ENCODE results near the gene UBN1. TPM values are rescaled to one million over a fixed set of nuclear protein-coding genes. Genes with fewer than 3 reads are reported as not detected.
"Not testable (repeated sequence)": the region's sequence is repeated elsewhere in the genome, so short reads cannot be mapped to it uniquely, and the experiment has no call there.

UBN1 gene
- total RNA-seq, 1 donor from 2014 or later = 41.9 TPM

GRCh38 chr16:4925293-4925607 lies 78.0 kb downstream of the UBN1 start:
- peak overlapping the region; percentile 76 for H3K27ac Mint-ChIP-seq
- no peak overlapping the region for H3K4me3 Mint-ChIP-seq (ENCODE audit: low read depth)
- H3K36me3 Mint-ChIP-seq (ENCODE audit: insufficient read depth) = peaks cover 13% of the 10 kb centered on the region
- no peak for DNase-seq (ENCODE audit: low spot score, unreplicated experiment)
- TF ChIP-seq CTCF (IDR thresholded peaks at IDR 0.05; ENCODE audit: unreplicated experiment) = no peak
- peaks cover 6% of the 10 kb centered on the region for H3K9me3 Mint-ChIP-seq (ENCODE audit: low read depth)
- H3K4me1 Mint-ChIP-seq (ENCODE audit: low read depth) = peaks cover 12% of the 10 kb centered on the region
- H3K27me3 Mint-ChIP-seq = no peaks in the 10 kb centered on the region

- no peak for DNase-seq (ENCODE audit: low spot score, unreplicated experiment)
- no peak overlapping the region for H3K4me3 Mint-ChIP-seq (ENCODE audit: low read depth)
- no peak for TF ChIP-seq CTCF (IDR thresholded peaks at IDR 0.05; ENCODE audit: unreplicated experiment)
- peaks cover 15% of the 10 kb centered on the region for H3K36me3 Mint-ChIP-seq (ENCODE audit: insufficient read depth)
- H3K27me3 Mint-ChIP-seq = no peaks in the 10 kb centered on the region
- H3K4me1 Mint-ChIP-seq (ENCODE audit: low read depth) = peaks cover 12% of the 10 kb centered on the region
- H3K27ac Mint-ChIP-seq = peak overlapping the region; percentile 76
- peaks cover 6% of the 10 kb centered on the region for H3K9me3 Mint-ChIP-seq (ENCODE audit: low read depth)
Observed at GRCh38 chr16:4925791-4926190, 78.5 kb downstream of the UBN1 start.

GRCh38 chr16:4926928-4927327 lies 79.6 kb downstream of the UBN1 start:
- H3K27me3 Mint-ChIP-seq = no peaks in the 10 kb centered on the region
- no peak for DNase-seq (ENCODE audit: low spot score, unreplicated experiment)
- no peak overlapping the region for H3K4me3 Mint-ChIP-seq (ENCODE audit: low read depth)
- peaks cover 15% of the 10 kb centered on the region for H3K36me3 Mint-ChIP-seq (ENCODE audit: insufficient read depth)
- H3K9me3 Mint-ChIP-seq (ENCODE audit: low read depth) = peaks cover 6% of the 10 kb centered on the region
- no peak for TF ChIP-seq CTCF (IDR thresholded peaks at IDR 0.05; ENCODE audit: unreplicated experiment)
- peaks cover 12% of the 10 kb centered on the region for H3K4me1 Mint-ChIP-seq (ENCODE audit: low read depth)
- no peak overlapping the region for H3K27ac Mint-ChIP-seq

GRCh38 chr16:4927661-4928060 lies 80.4 kb downstream of the UBN1 start:
- Mint-ChIP-seq H3K27me3 (no peaks in the 10 kb centered on the region), H3K9me3 (ENCODE audit: low read depth) (peaks cover 6% of the 10 kb centered on the region), H3K4me1 (ENCODE audit: low read depth) (peaks cover 12% of the 10 kb centered on the region), H3K4me3 (ENCODE audit: low read depth) (no peak overlapping the region), H3K27ac (no peak overlapping the region), H3K36me3 (ENCODE audit: insufficient read depth) (peaks cover 15% of the 10 kb centered on the region)
- no peak for DNase-seq (ENCODE audit: low spot score, unreplicated experiment)
- no peak for TF ChIP-seq CTCF (IDR thresholded peaks at IDR 0.05; ENCODE audit: unreplicated experiment)

GRCh38 chr16:4928227-4928626 lies 80.9 kb downstream of the UBN1 start:
- peaks cover 6% of the 10 kb centered on the region for H3K9me3 Mint-ChIP-seq (ENCODE audit: low read depth)
- no peak for TF ChIP-seq CTCF (IDR thresholded peaks at IDR 0.05; ENCODE audit: unreplicated experiment)
- H3K4me1 Mint-ChIP-seq (ENCODE audit: low read depth) = peaks cover 12% of the 10 kb centered on the region
- no peak overlapping the region for H3K4me3 Mint-ChIP-seq (ENCODE audit: low read depth)
- no peak overlapping the region for H3K27ac Mint-ChIP-seq
- DNase-seq (ENCODE audit: low spot score, unreplicated experiment) = no peak
- peaks cover 15% of the 10 kb centered on the region for H3K36me3 Mint-ChIP-seq (ENCODE audit: insufficient read depth)
- H3K27me3 Mint-ChIP-seq = no peaks in the 10 kb centered on the region

GRCh38 chr16:4929619-4930018 lies 82.3 kb downstream of the UBN1 start:
- not testable (repeated sequence) for H3K27ac Mint-ChIP-seq; H3K4me3 Mint-ChIP-seq (ENCODE audit: low read depth); DNase-seq (ENCODE audit: low spot score, unreplicated experiment); H3K27me3 Mint-ChIP-seq; H3K9me3 Mint-ChIP-seq (ENCODE audit: low read depth)
- Mint-ChIP-seq H3K4me1 (ENCODE audit: low read depth) (peaks cover 16% of the 10 kb centered on the region), H3K36me3 (ENCODE audit: insufficient read depth) (peaks cover 18% of the 10 kb centered on the region)

All from progenitor cell of endocrine pancreas (in vitro differentiated cells).